ENCODE data around the gene ZNF23. TPM values are rescaled to one million over a fixed set of nuclear protein-coding genes. Genes with fewer than 3 reads are reported as not detected.

The ZNF23 gene
- total RNA-seq, 1 experiment from 2014 or later, result 11.6 TPM

GRCh38 chr16:71426880-71427615, 35.0 kb downstream of the ZNF23 start:
- DNase-seq (ENCODE audit: low spot score) (no peak), ATAC-seq (no peak)
- no peak for TF ChIP-seq ATF1 (CRISPR knock-in tag; IDR thresholded peaks at IDR 0.05)
- TF ChIP-seq ZNF423 (CRISPR knock-in tag; IDR thresholded peaks at IDR 0.05), result no peak
- no peak for TF ChIP-seq JAZF1 (CRISPR knock-in tag; IDR thresholded peaks at IDR 0.05)
- TF ChIP-seq, protein P1, sequence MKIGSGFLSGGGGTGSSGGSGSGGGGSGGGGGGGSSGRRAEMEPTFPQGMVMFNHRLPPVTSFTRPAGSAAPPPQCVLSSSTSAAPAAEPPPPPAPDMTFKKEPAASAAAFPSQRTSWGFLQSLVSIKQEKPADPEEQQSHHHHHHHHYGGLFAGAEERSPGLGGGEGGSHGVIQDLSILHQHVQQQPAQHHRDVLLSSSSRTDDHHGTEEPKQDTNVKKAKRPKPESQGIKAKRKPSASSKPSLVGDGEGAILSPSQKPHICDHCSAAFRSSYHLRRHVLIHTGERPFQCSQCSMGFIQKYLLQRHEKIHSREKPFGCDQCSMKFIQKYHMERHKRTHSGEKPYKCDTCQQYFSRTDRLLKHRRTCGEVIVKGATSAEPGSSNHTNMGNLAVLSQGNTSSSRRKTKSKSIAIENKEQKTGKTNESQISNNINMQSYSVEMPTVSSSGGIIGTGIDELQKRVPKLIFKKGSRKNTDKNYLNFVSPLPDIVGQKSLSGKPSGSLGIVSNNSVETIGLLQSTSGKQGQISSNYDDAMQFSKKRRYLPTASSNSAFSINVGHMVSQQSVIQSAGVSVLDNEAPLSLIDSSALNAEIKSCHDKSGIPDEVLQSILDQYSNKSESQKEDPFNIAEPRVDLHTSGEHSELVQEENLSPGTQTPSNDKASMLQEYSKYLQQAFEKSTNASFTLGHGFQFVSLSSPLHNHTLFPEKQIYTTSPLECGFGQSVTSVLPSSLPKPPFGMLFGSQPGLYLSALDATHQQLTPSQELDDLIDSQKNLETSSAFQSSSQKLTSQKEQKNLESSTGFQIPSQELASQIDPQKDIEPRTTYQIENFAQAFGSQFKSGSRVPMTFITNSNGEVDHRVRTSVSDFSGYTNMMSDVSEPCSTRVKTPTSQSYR (CRISPR knock-in tag; IDR thresholded peaks at IDR 0.05), result no peak
- Mint-ChIP-seq H3K4me3 (peak overlapping the region; percentile 82), H3K27ac (peak overlapping the region; percentile 95), H3K4me1 (peaks cover 16% of the 10 kb centered on the region), H3K36me3 (no peaks in the 10 kb centered on the region), H3K27me3 (ENCODE audit: low read depth) (peaks cover 56% of the 10 kb centered on the region), H3K9me3 (no peaks in the 10 kb centered on the region)
- CTCF ChIA-PET, result interaction anchor here (1.0 to 6.4 kb wide), 11 partner anchors 13 to 184 kb away, joined by 3 to 76 read pairs (median 6); partner anchors contain the start of gene CHST4
- POLR2A ChIA-PET, result interaction anchor here (0.6 kb wide), 1 partner anchor 26 kb away, joined by 7 read pairs; no protein-coding TSS in a partner anchor

DNA sequence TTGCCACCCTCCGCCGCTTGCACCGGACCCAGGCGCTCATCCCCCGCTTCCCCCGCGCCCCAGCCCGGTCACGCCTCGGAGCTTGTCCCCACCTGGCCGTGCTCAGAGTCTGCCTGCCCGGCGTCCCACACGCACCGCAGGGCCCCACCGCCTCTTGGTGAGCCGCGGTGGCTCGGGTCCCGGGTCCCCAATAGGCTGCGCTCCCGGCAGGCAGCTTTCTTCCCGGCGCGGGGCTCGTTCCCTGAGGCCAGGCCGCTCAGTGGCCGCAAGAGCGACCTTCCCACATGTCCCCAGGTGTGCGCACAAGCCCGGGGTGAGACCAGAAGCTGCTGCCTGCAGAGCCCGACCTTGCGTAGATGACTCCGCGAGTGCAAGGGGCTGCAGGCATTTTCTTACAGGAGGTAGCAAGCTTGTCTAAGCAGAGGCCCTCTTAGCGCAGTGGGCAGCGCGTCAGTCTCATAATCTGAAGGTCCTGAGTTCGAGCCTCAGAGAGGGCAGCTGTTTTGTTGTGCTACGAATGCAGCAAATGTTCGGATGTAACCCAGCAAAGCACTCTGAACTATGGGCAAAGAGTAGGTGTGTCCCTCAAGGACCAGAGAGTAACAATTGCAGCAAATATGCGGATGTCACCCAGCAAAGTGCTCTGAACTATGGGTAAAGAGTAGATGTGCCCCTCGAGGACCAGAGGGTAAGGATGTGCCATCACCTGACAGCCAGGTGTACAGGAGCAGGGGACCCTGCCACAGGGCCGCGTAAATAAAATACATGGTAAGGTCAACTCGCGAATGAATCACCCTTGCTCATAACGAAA, 35.8 kb downstream of the ZNF23 start:
- Mint-ChIP-seq H3K4me3 (peak overlapping the region; percentile 82), H3K4me1 (peaks cover 16% of the 10 kb centered on the region), H3K27me3 (ENCODE audit: low read depth) (peaks cover 53% of the 10 kb centered on the region), H3K27ac (peak overlapping the region; percentile 95), H3K36me3 (no peaks in the 10 kb centered on the region), H3K9me3 (no peaks in the 10 kb centered on the region)
- ChIA-PET POLR2A (interaction anchor here (1.2 kb wide), 1 partner anchor 8 kb away, joined by 3 read pairs; no protein-coding TSS in a partner anchor), CTCF (interaction anchor here (1.0 to 6.4 kb wide), 12 partner anchors 14 to 185 kb away, joined by 3 to 76 read pairs (median 6); partner anchors contain the start of gene CHST4)
- ATAC-seq, result peak; percentile 96
- DNase-seq (ENCODE audit: low spot score), result peak; percentile 94
- TF ChIP-seq ZNF671 (CRISPR knock-in tag; IDR thresholded peaks at IDR 0.05) (peak; percentile 89; the same call in 1 of the 2 replicates), ETV6 (CRISPR knock-in tag; IDR thresholded peaks at IDR 0.05) (peak; percentile 78; the same call in 1 of the 2 replicates), TEAD4 (CRISPR knock-in tag; IDR thresholded peaks at IDR 0.05) (peak; percentile 35; the same call in 1 of the 2 replicates), E2F5 (CRISPR knock-in tag; IDR thresholded peaks at IDR 0.05) (peak; percentile 69; the same call in 1 of the 2 replicates), JUN (CRISPR knock-in tag; IDR thresholded peaks at IDR 0.05) (no peak), GABPB1 (CRISPR knock-in tag; IDR thresholded peaks at IDR 0.05) (peak; percentile 76), ZMAT4 (CRISPR knock-in tag; IDR thresholded peaks at IDR 0.05) (peak; percentile 86), ZNF263 (CRISPR knock-in tag; IDR thresholded peaks at IDR 0.05; ENCODE audit: low read depth) (no peak), IRF1 (CRISPR knock-in tag; IDR thresholded peaks at IDR 0.05) (no peak), KAT7 (CRISPR knock-in tag; IDR thresholded peaks at IDR 0.05; ENCODE audit: borderline replicate concordance) (no peak; the same call in 1 of the 2 replicates), NR3C1 (CRISPR knock-in tag; conservative IDR thresholded peaks at IDR 0.05; ENCODE audit: low read depth) (no peak), FOXP4 (CRISPR knock-in tag; IDR thresholded peaks at IDR 0.05) (0 out of 2 replicates have a peak, but pooled peaks have one; percentile 8), MAX (CRISPR knock-in tag; IDR thresholded peaks at IDR 0.05) (peak; percentile 81), ZSCAN18 (CRISPR knock-in tag; IDR thresholded peaks at IDR 0.05) (no peak), ZNF416 (CRISPR knock-in tag; IDR thresholded peaks at IDR 0.05) (peak; percentile 87; the same call in 1 of the 2 replicates), HMGA2 (CRISPR knock-in tag; IDR thresholded peaks at IDR 0.05) (peak; percentile 25; the same call in 1 of the 2 replicates), SMAD3 (CRISPR knock-in tag; IDR thresholded peaks at IDR 0.05; ENCODE audit: borderline replicate concordance) (no peak), SP1 (CRISPR knock-in tag; conservative IDR thresholded peaks at IDR 0.05) (peak; percentile 67; the same call in 1 of the 2 replicates)
